Caco-2 (cell line): Measurements from ENCODE around the gene ITPR3. TPM values are rescaled to one million over a fixed set of nuclear protein-coding genes. Genes with fewer than 3 reads are reported as not detected.

Source experiments
- BruUV-seq: library from RNA; stranded (reverse); fragments of 400-500 nt; replicated peaks from 2 replicates; lab custom pipeline; 2021; lab: Mats Ljungman, UMichigan
- CTCF ChIA-PET: fragments of 300-600 bp; sonication (Branson Sonifier 250); formaldehyde crosslinking; loops from one replicate; lab custom pipeline; 2022; ENCODE audit warnings: antibody characterized with exemption; lab: Charles Lee
- POLR2A ChIA-PET: fragments of 300-600 bp; sonication (Branson Sonifier 250); formaldehyde crosslinking; loops from one replicate; lab custom pipeline; 2022; ENCODE audit warnings: antibody characterized with exemption; lab: Charles Lee
- DNase-seq, 2 experiments: peaks; one replicate each; pipeline versions ENCODE4 v3.0.0 to v3.0.0-alpha.2; 2020 to 2022
- H3K27me3 ChIP-seq: replicated peaks from 2 replicates; pipeline ENCODE4 v1.6.0; 2011; ENCODE audit warnings: low read length; ENCODE audit not compliant: control insufficient read depth, insufficient read depth
- H3K36me3 ChIP-seq: 2 replicates; pipeline ENCODE4 v1.5.1; 2011; ENCODE audit warnings: low read length; ENCODE audit not compliant: control insufficient read depth, insufficient read depth
- H3K4me1 ChIP-seq: fragments of 250-450 bp; sonication (Bioruptor Pico); 2 replicates; pipeline ENCODE4 v1.5.1; 2020; ENCODE audit warnings: mild to moderate bottlenecking
- H3K4me3 ChIP-seq: 2 replicates; pipeline ENCODE4 v1.5.1; 2011; ENCODE audit warnings: low read depth, mild to moderate bottlenecking, control low read depth, low read length
- H3K9me3 ChIP-seq: fragments of 250-450 bp; sonication (Bioruptor Pico); 2 replicates; pipeline ENCODE4 v1.5.1; 2020; ENCODE audit warnings: mild to moderate bottlenecking, moderate library complexity
- H3K27ac Mint-ChIP-seq: one replicate; pipeline ENCODE4 v1.8.0; 2022; ENCODE audit warnings: mixed read lengths; ENCODE audit not compliant: unreplicated experiment
- H3K27me3 Mint-ChIP-seq: one replicate; pipeline ENCODE4 v1.8.0; 2022; ENCODE audit warnings: mixed read lengths; ENCODE audit not compliant: insufficient read depth, unreplicated experiment
- H3K36me3 Mint-ChIP-seq: one replicate; pipeline ENCODE4 v1.8.0; 2022; ENCODE audit warnings: mild to moderate bottlenecking, mixed read lengths; ENCODE audit not compliant: insufficient read depth, unreplicated experiment
- H3K4me1 Mint-ChIP-seq: one replicate; pipeline ENCODE4 v1.8.0; 2022; ENCODE audit warnings: low read depth, mixed read lengths; ENCODE audit not compliant: unreplicated experiment
- H3K4me3 Mint-ChIP-seq: one replicate; pipeline ENCODE4 v1.8.0; 2022; ENCODE audit warnings: mild to moderate bottlenecking, moderate library complexity, mixed read lengths; ENCODE audit not compliant: unreplicated experiment
- H3K9me3 Mint-ChIP-seq: one replicate; pipeline ENCODE4 v1.8.0; 2022; ENCODE audit warnings: mixed read lengths; ENCODE audit not compliant: unreplicated experiment
- CTCF ChIP-seq, 2 experiments: fragments of 200-600 bp in 1 of 2; IDR thresholded peaks; 1 replicate in 1 of 2; 2 replicates in 1 of 2; pipeline versions ENCODE4 v1.5.1 to v1.8.0; 2011 to 2022; ENCODE audit warnings: antibody characterized with exemption in 1 of 2, control low read depth in 1 of 2, inconsistent platforms in 1 of 2, low read depth in 1 of 2, low read length in 1 of 2, mild to moderate bottlenecking in 1 of 2, moderate library complexity in 1 of 2; ENCODE audit not compliant: insufficient read depth in 1 of 2, severe bottlenecking in 1 of 2, unreplicated experiment in 1 of 2
- intact Hi-C: fragments of 100-400 bp; cut with micrococcal nuclease; formaldehyde crosslinking; loops from one replicate; pipeline ENCODE4 v1.10.0; 2022; ENCODE audit not compliant: unreplicated experiment
- total RNA-seq: library from RNA; stranded (reverse); gene quantifications from 2 replicates; pipeline ENCODE4 v1.2.3, GENCODE V29; 2022

ITPR3 gene
- total RNA-seq, 1 experiment from 2014 or later, result 42.1 TPM

DNA sequence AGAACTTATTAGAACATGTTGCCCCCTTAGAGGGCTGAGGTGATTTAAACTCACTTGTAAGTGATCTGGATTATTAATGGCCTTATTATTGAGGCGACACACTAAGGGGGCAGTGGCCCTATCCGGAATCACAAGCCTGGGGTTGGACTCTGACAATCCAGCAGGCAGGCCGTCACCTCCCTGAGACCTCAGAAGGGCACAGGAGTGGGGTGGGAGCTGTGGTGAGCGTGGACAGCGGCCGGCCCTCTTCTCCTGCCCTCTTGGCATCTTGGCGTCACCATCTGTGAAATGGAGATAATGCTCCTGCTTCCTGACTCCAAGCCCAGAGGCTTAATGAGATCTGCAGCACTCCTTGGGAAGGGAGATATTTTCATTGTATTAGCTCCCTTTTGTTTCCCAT lies 106.0 kb downstream of the ITPR3 start:
- no peaks in the 10 kb centered on the region for H3K9me3 Mint-ChIP-seq
- DNase-seq, result no peak
- BruUV-seq, result no TSS peak
- no peaks in the 10 kb centered on the region for H3K36me3 ChIP-seq
- 0 out of 2 replicates have a peak, but pooled peaks cover 1% of the 10 kb centered on the region for H3K27me3 ChIP-seq
- no peaks in the 10 kb centered on the region for H3K4me1 ChIP-seq
- H3K4me3 Mint-ChIP-seq, result no peak overlapping the region
- intact Hi-C loops, result no loop called here
- CTCF ChIA-PET, result no interaction called here
- no peaks in the 10 kb centered on the region for H3K4me1 Mint-ChIP-seq
- H3K27me3 Mint-ChIP-seq, result no peaks in the 10 kb centered on the region
- no peaks in the 10 kb centered on the region for H3K9me3 ChIP-seq
- no peak for TF ChIP-seq CTCF (IDR thresholded peaks at IDR 0.05; ENCODE audit: insufficient read depth in 1 of 2, low read depth in 1 of 2, low read length in 1 of 2, severe bottlenecking in 1 of 2, unreplicated experiment in 1 of 2)
- H3K27ac Mint-ChIP-seq, result no peak overlapping the region
- no peak overlapping the region for H3K4me3 ChIP-seq
- no peaks in the 10 kb centered on the region for H3K36me3 Mint-ChIP-seq
- POLR2A ChIA-PET, result no interaction called here

GRCh38 chr6:33727932-33728331 lies 106.8 kb downstream of the ITPR3 start:
- no peaks in the 10 kb centered on the region for H3K4me1 ChIP-seq
- no peak overlapping the region for H3K4me3 ChIP-seq
- Mint-ChIP-seq H3K27me3 (no peaks in the 10 kb centered on the region), H3K36me3 (no peaks in the 10 kb centered on the region), H3K4me3 (no peak overlapping the region), H3K4me1 (no peaks in the 10 kb centered on the region), H3K27ac (no peak overlapping the region), H3K9me3 (no peaks in the 10 kb centered on the region)
- ChIA-PET POLR2A (no interaction called here), CTCF (no interaction called here)
- no peaks in the 10 kb centered on the region for H3K36me3 ChIP-seq
- no peaks in the 10 kb centered on the region for H3K9me3 ChIP-seq
- BruUV-seq, result no TSS peak
- H3K27me3 ChIP-seq, result 0 out of 2 replicates have a peak, but pooled peaks cover 1% of the 10 kb centered on the region
- no peak for TF ChIP-seq CTCF (IDR thresholded peaks at IDR 0.05; ENCODE audit: insufficient read depth in 1 of 2, low read depth in 1 of 2, low read length in 1 of 2, severe bottlenecking in 1 of 2, unreplicated experiment in 1 of 2)
- DNase-seq, result no peak
- intact Hi-C loops, result no loop called here

GRCh38 chr6:33728438-33728837 lies 107.3 kb downstream of the ITPR3 start:
- DNase-seq, result no peak
- H3K27ac Mint-ChIP-seq, result no peak overlapping the region
- H3K36me3 Mint-ChIP-seq, result no peaks in the 10 kb centered on the region

More at GRCh38 chr6:33728438-33728837, 107.3 kb downstream of the ITPR3 start:
- Histone ChIP-seq H3K9me3 (no peaks in the 10 kb centered on the region), H3K4me3 (no peak overlapping the region), H3K36me3 (no peaks in the 10 kb centered on the region), H3K27me3 (0 out of 2 replicates have a peak, but pooled peaks cover 1% of the 10 kb centered on the region), H3K4me1 (no peaks in the 10 kb centered on the region)
- BruUV-seq, result no TSS peak
- Mint-ChIP-seq H3K4me1 (no peaks in the 10 kb centered on the region), H3K9me3 (no peaks in the 10 kb centered on the region), H3K27me3 (no peaks in the 10 kb centered on the region), H3K4me3 (no peak overlapping the region)
- CTCF ChIA-PET, result no interaction called here
- no peak for TF ChIP-seq CTCF (IDR thresholded peaks at IDR 0.05; ENCODE audit: insufficient read depth in 1 of 2, low read depth in 1 of 2, low read length in 1 of 2, severe bottlenecking in 1 of 2, unreplicated experiment in 1 of 2)
- intact Hi-C loops, result no loop called here
- POLR2A ChIA-PET, result interaction anchor here (0.6 kb wide), 1 partner anchor 33 kb away, joined by 3 read pairs; no protein-coding TSS in a partner anchor
